ENCODE measurements around the gene ANKRD36C.
"Not testable (repeated sequence)": the region's sequence is repeated elsewhere in the genome, so short reads cannot be mapped to it uniquely, and the experiment has no call there.

The ANKRD36C gene

DNA sequence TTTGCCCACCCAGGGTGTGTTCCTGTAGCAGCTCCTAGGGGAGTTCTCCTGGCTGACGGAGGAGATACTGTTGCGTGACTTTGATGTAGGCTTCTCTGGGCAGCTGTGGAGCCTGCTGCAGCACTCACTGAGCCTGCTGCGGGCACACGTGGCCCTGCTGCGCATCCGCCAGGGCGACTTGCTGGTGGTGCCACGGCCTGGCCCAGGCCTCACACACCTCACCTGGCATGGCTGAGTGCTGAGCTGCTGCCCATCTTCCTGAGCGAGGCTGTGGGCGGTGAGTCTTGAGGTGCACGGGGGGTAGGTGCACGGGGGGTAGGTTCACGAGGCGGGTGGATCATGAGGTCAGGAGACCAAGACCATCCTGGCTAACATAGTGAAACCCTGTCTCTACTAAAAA lies 191.7 kb downstream of the ANKRD36C start:
- no peak overlapping the region for H3K4me3 ChIP-seq (ENCODE audit: low read depth, low read length)
- in situ Hi-C loops (cut with HindIII; ENCODE audit: low sequenced_read_pairs), result no loop called here
- no peak for DNase-seq (ENCODE audit: low read depth)
- TF ChIP-seq, protein P1, sequence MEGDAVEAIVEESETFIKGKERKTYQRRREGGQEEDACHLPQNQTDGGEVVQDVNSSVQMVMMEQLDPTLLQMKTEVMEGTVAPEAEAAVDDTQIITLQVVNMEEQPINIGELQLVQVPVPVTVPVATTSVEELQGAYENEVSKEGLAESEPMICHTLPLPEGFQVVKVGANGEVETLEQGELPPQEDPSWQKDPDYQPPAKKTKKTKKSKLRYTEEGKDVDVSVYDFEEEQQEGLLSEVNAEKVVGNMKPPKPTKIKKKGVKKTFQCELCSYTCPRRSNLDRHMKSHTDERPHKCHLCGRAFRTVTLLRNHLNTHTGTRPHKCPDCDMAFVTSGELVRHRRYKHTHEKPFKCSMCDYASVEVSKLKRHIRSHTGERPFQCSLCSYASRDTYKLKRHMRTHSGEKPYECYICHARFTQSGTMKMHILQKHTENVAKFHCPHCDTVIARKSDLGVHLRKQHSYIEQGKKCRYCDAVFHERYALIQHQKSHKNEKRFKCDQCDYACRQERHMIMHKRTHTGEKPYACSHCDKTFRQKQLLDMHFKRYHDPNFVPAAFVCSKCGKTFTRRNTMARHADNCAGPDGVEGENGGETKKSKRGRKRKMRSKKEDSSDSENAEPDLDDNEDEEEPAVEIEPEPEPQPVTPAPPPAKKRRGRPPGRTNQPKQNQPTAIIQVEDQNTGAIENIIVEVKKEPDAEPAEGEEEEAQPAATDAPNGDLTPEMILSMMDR (IDR thresholded peaks at IDR 0.05; ENCODE audit: low read depth, low read length, missing control alignments), result no peak

DNA sequence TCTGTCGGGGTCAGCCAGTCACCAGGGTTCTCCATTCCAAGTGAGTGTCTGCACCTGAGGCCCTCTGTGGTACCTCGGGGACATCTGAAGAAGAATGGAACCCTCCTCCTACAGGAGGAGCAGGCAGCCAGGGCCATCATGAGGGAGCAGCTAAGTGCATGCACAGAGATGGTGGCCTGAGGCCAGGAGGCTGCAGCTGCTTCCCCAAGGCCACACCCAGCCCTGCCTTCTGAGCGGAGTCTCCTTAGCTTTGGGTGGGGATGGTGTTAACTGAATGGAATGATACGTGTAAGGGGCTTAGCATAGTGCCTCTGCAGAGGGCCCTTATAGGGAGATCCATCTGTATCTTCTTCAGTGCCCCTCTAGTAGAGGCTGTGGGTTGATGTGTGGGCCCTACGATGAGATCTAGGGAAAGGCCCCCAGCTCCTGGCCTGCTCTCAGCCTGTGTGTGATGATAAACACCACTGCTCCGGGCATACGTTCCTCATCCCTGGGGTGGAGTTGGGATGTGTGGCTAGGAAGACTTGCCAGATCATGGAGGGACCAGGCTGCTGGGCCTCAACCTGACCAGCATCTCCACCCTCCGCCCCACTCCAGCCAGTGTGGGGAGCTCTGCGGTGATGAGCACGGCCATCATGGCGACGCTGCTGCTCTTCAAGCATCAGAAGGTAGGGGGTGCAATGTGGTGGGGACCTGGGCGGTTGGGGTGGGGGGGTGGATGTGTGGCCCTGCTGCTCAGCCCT lies 192.3 kb downstream of the ANKRD36C start:
- H3K4me3 ChIP-seq (ENCODE audit: low read depth, low read length); DNase-seq (ENCODE audit: low read depth); in situ Hi-C loops (cut with HindIII; ENCODE audit: low sequenced_read_pairs): not testable (repeated sequence)

DNA sequence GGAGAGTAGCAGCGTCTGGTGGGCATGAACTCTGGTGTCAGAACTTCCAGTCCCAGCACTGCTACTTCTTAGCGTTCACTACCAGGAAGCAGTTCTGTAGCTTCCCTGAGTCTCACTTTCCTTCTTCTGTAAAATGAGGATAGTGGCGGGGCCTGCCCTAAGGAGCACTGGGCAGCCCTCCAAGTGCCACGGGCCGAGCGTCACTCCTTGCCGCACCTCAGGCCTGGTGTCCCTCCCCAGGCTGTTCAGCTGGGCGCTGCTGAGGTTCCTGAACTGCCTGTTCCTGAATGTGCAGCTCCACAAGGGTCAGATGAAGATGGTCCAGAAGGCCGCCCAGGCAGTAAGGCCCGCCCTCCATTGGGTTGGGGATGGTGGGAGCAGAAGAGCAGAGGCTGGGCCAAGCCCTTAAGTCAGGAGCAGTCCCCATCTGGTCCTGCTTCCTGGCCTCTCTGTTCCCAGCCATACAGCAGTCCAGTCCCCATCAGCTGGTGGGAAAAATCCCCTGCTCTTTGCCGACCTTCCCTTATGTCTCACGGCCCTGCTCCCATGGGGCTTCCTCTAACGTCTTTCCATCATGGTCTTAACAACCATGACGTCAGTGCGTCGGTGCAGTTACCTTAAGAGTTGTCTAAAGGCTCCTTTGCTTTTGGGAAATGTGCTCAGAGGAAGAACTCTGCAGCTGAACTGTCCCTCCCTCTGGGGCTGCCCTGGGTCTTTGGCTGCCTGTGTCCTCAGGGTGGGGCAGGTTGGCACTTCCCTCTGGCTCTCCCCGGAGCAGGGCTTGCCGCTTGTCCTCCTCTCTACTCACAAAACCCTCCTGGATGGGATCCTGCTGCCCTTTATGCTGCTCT lies 195.2 kb downstream of the ANKRD36C start:
- DNase-seq (ENCODE audit: low read depth); in situ Hi-C loops (cut with HindIII; ENCODE audit: low sequenced_read_pairs): not testable (repeated sequence)

DNA sequence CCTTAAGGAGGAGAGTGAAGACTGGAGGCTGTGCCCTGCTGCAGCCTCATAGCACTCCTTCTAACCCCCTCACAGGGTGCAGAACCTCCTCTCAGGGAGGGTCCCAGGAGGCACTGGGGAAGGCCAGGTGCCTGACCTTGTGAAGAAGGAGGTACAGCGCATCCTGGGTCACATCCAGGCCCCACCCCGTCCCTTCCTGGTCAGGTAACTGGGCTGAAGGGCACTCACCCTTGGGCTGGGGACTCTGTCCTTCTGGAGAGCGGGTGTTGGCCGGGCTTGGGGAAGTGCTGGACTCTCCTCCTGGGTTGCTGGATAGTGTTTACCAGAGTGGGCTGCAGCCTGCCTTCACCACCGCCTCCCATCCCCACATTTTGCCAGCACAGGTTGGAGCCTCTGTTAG lies 197.7 kb downstream of the ANKRD36C start:
- DNase-seq (ENCODE audit: low read depth); in situ Hi-C loops (cut with HindIII; ENCODE audit: low sequenced_read_pairs); H3K4me3 ChIP-seq (ENCODE audit: low read depth, low read length): not testable (repeated sequence)

More for the DNA sequence above, 195.2 kb downstream of the ANKRD36C start:
- H3K4me3 ChIP-seq (ENCODE audit: low read depth, low read length), result not testable (repeated sequence)

DNA sequence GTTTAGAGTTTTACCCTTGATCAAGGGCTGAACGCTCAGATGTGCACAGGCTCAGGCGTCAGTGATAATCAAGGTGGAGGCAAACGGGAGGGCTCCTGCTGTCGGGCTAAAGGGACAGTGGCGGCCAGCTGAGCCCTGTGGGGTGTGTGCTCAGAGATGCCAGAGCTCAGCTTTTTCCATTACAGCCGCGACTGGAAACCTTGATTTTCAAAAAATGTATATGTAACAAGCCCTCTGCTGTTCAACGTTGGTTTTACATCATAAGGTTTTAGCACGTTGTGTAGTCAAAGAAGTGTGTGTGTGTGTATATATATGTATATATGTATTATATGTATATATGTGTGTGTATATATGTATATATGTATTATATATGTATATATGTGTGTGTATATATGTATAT lies 201.4 kb downstream of the ANKRD36C start:
- DNase-seq (ENCODE audit: low read depth); H3K4me3 ChIP-seq (ENCODE audit: low read depth, low read length); in situ Hi-C loops (cut with HindIII; ENCODE audit: low sequenced_read_pairs): not testable (repeated sequence)

DNA sequence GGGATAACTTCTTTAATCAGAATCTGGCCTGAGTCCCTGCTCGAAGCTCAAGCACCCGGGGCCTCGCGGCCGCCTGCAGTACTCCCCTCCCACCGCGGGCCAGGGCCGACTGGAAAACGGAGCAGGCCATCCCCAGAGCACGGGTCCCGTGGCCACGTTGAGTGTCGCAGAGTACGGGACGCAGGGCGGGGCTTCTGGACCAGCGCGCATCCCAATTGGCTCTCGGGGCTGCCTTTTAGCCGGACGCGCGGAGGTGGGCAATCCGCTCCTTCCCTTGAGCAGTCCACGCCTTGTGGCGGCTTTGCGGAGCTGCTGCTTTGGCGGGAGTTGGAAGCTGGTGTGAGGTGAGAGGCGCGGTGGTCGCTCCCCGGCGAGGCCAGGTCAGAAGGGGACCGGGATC lies 202.2 kb downstream of the ANKRD36C start:
- in situ Hi-C loops (cut with HindIII; ENCODE audit: low sequenced_read_pairs); DNase-seq (ENCODE audit: low read depth); H3K4me3 ChIP-seq (ENCODE audit: low read depth, low read length): not testable (repeated sequence)

DNA sequence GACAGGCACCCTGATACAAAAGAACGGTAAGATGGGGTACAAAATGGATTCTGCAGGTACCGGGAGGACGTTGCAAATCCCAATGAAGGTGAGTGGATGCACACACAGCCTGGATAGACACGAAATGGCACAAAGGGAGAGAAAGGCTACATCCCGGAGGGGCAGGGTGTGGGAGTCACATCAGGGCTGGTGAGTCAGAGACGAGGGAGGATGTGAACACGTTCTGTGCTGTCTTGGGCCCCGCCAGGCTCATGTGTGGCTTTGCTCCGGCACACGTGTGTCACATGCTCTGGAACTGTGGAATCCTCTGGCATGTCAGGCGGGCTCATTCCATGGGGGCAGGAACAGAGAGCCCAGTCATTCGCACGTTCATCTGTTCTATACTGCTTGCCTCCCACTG lies 203.0 kb downstream of the ANKRD36C start:
- in situ Hi-C loops (cut with HindIII; ENCODE audit: low sequenced_read_pairs); H3K4me3 ChIP-seq (ENCODE audit: low read depth, low read length); DNase-seq (ENCODE audit: low read depth): not testable (repeated sequence)
